Stimulated activated CD4-positive, alpha-beta T cell treated with anti-CD3 and anti-CD28 coated beads, Interleukin-1b, Interleukin-23, amount 100 ng/mL, for 24 hours (primary cell): ENCODE data around the gene ASH1L.
"Not testable (repeated sequence)": the region's sequence is repeated elsewhere in the genome, so short reads cannot be mapped to it uniquely, and the experiment has no call there.

Source experiments
- DNase-seq, 4 experiments: peaks; one replicate each; pipeline ENCODE4 v3.0.0-alpha.2; 2020; ENCODE audit warnings: low read depth in 4 of 4, low spot score in 1 of 4

ASH1L gene, protein sequence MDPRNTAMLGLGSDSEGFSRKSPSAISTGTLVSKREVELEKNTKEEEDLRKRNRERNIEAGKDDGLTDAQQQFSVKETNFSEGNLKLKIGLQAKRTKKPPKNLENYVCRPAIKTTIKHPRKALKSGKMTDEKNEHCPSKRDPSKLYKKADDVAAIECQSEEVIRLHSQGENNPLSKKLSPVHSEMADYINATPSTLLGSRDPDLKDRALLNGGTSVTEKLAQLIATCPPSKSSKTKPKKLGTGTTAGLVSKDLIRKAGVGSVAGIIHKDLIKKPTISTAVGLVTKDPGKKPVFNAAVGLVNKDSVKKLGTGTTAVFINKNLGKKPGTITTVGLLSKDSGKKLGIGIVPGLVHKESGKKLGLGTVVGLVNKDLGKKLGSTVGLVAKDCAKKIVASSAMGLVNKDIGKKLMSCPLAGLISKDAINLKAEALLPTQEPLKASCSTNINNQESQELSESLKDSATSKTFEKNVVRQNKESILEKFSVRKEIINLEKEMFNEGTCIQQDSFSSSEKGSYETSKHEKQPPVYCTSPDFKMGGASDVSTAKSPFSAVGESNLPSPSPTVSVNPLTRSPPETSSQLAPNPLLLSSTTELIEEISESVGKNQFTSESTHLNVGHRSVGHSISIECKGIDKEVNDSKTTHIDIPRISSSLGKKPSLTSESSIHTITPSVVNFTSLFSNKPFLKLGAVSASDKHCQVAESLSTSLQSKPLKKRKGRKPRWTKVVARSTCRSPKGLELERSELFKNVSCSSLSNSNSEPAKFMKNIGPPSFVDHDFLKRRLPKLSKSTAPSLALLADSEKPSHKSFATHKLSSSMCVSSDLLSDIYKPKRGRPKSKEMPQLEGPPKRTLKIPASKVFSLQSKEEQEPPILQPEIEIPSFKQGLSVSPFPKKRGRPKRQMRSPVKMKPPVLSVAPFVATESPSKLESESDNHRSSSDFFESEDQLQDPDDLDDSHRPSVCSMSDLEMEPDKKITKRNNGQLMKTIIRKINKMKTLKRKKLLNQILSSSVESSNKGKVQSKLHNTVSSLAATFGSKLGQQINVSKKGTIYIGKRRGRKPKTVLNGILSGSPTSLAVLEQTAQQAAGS (N-terminal part only)

GRCh38 chr1:155562581-155563376, at the start of gene ASH1L:
TSS of gene ASH1L (minus strand) at chr1:155562803. CDS start at chr1:155521519, 41,284 bp downstream.
- DNase-seq, result peak; percentile 76 to 94 (median 87)

DNA sequence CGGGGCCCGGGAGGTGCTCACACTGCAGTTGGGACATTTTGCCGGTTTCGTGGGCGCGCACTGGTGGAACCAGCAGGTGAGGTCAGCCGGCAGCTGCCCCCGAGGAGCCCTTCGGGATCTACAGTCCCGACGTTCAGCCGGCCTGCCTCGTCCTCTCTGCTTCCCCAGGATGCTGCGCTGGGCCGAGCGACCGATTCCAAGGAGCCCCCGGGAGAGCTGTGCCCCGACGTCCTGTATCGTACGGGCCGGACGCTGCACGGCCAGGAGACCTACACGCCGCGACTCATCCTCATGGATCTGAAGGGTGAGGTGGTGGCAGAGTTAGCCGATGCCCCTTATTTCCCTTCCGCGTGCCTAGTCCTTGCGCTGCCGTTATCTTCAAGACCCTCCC, 47.6 kb upstream of the ASH1L start:
- DNase-seq, result not testable (repeated sequence)

DNA sequence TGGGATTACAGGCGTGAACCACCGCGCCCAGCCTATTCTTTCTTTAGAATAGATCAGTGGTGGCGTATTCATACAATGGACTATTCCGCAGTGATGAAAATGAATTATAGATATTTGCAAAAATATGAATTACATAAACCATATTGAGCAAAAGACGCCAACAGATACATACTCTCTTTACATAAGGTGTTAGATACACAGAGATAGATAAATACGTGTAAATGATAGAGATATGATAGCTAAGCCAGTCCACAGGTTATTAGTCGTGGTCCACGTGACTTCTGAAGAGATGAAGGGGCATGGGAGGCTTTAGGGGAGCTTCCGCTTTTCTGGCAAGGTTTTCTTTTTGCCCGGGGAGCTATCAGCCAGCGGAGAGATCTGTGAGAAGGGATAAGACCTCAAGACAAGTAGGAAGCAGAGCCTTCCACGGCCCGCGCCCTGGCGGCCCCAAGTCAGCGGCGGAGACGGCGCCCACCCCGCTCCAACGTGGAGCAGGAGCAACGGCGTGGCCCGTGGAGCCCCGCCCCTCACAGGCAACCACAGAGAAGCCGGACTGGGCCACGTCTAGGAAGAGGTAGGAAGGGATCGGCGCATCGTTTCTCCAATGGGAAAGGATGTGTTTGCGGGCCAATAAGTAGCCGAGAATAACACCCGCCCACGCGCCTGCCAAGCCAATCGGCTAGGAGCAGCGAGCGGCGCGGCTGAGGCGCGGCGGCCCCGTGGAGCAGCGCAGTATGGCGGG, 47.1 kb upstream of the ASH1L start, which contains the start of gene MSTO1:
Gene MSTO1 (plus strand): TSS at position 704 of the 742 bp plus-strand sequence. CDS start 31 bp downstream, at position 735.
- DNase-seq, result peak; percentile 97 to 99 (median 98)

- no peak for DNase-seq
These were observed 46.3 kb upstream of the ASH1L start for GRCh38 chr1:155608888-155609225.

GRCh38 chr1:155607708-155608107, 45.1 kb upstream of the ASH1L start:
- no peak for DNase-seq

- DNase-seq, result not testable (repeated sequence)
These were observed 37.4 kb upstream of the ASH1L start for GRCh38 chr1:155599828-155600572.

DNA sequence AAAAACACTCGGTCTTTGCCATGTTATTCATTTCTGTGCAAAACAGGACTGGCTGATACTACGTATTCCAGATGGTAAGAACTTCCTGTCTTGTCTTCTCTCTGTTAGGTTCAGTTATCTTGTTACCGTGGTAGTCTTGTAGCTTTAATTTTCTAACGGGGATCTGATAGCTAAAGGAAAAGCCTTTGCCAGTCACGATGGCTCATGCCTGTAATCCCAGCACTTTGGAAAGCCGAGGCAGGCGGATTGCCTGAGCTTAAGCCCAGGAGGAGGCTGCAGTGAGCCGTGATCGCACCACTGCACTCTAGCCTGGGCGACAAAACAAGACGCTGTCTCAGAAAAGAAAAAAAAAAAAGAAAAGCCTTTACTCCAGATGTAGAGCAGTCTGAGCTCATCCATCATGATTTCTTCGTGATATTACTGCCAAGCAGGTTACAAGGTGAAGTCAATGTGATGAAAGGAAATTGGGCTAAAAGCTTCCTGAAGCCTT, 36.3 kb upstream of the ASH1L start:
- DNase-seq, result no peak

DNA sequence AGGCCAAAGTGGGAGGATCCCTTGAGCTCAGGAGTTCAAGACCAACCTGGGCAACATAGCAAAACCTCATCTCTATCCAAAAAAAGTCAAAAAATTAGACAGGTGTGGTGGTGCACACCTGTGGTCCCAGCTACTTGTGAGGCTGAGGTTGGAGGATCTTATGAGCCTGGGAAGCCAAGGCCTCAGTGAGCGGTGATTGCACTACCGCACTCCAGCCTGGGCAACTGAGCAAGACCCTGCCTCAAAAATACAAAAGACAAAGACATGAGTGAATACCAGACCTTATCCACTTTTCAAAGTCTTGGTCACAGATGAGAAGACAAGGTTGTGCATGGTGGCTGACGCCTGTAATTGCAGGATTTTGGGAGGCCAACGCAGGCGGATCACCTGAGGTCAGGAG, 34.3 kb upstream of the ASH1L start:
- DNase-seq, result no peak

DNA sequence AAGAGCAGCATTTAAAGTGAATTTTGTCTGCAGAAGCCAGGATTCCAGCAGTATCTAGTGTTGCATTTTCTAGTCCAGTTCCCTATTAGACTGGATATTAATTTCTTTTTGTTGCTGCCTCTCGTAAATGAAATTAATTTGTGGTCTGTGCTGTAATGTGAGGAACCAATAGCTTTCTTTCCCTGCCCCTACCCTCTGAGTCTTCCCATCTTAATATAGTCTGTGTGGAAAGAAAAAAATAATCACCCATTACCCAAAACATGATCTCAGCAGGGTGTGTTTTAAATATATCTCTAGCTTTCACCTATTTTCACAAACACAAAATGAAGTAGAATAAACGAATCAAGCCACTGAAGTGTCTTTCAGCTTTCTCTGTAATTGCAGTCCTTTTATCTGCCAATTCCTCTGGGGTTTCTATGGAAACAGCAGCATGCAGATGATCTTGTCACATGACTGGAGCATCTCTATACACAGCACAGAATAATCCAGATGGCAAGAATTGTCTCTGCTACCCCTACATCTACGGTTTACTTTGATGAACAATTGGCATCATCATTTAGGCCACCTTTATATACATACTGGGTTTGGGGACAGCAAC, 33.4 kb upstream of the ASH1L start:
- DNase-seq, result not testable (repeated sequence)

- no peak for DNase-seq
These were observed 29.2 kb upstream of the ASH1L start for GRCh38 chr1:155591770-155592169.

DNA sequence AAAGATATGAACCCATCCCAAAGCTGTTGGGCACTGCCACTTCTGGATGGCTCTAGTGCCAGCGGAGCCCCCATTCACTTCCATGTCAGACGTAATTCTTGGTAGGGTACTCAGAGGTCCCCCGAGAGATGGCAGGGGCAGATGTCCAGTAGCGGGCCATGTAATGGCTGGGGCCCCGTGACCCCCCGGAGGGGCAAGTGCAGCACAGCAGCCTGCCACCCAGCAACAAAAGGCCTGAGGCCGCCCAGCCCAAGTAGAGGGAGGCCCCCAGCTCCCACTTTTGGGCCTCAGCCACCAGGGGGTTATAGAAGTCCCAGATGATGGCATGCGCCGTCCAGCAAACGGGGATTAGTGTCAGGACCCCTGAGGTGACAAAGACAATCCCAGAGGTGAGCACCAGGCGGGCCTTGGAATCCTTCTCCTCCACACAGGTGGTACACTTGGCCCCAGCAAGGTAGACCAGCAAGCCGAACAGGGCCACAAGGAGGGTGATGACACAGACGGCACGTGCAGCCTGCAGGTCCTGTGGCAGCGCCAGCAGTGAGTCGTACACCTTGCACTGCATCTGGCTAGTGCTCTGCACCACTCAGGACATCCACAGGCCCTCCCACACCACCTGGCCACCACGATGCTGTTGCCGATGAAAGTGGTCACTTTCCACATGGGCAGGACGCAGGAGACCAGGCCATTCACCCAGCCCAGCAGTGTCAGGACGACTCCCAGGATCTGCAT, 28.1 kb upstream of the ASH1L start:
- DNase-seq, result not testable (repeated sequence)

DNA sequence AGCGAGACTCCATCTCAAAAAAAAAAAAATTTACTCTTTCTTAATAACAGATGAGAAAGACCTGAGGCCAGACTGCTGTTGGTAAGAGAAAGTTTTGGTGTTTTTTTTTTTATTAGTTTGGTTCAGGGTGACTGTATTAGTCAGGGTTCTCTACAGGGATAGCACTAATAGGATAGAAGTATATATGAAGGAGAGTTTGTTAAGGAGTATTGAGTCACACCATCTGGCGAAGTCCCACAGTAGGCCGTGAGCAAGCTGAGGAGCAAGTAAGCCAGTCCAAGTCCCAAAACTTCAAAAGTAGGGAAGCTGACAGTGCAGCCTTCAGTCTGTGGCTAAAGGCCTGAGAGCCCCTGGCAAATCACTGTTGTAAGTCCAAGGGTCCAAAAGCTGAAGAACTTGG, 26.7 kb upstream of the ASH1L start:
- not testable (repeated sequence) for DNase-seq

DNA sequence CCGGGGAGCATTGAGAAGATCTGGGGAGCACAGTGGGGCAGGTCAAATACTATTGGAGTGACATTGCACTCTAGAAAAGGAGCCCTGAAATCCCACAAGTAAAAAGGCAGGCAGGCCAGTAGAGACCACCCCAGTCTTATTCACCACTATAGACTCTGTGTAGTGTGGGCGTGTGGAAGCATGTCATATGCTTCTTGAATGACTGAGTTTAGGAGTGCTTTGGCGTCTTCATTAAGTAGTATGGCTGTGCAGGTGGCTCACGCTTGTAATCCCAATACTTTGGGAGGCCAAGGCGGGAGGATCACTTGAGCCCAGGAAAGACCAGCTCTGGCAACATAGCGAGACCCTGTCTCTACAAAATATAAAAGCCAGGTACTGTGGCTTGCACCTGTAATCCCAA, 21.2 kb upstream of the ASH1L start:
- not testable (repeated sequence) for DNase-seq

GRCh38 chr1:155575608-155576007, 13.0 kb upstream of the ASH1L start:
- DNase-seq, result not testable (repeated sequence)

DNA sequence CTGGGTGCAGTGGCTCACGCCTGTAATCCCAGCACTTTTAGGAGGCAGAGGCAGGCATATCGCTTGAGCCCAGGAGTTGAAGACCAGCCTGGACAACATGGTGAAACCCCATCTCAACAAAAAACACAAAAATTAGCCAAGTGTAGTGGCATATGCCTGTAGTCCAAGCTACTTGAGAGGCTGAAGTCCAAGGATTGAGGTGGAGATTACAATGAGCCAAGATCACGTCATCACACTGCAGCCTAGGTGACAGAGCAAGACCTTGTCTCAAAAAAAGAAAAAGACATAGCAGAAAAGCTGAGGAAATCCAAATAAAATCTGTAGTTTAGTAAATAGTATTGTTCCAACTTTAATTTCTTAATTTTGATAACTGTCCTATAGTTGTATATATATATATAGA, 11.5 kb upstream of the ASH1L start:
- no peak for DNase-seq

GRCh38 chr1:155570593-155570990, 8.0 kb upstream of the ASH1L start:
- DNase-seq, result no peak

DNA sequence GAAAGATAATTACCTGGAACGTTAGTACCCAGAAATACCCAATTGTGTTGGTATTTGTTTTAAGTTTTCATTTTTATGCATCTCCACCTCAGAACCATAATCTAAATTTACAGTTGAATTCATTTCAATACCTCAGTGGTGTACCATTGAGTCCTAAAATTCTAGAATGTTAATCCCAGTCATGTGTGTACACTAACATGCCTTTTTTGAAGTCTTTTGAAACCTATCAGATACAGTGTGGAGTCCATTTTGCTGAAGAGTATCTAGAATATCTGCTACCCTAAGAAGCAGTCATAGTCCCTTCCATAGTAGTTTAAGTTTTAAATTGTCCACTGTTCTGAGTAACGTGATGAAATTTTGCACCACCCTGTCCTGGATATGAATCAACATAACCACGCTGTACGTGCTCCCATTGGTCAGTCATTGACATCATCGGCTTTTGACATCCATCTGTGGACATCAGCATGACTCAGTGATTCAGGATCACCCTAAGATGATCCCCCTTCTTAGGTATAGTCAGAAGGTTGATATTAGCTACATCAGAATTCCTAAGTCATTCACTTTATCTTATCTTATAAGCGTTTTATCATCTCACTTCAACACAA, 7.5 kb upstream of the ASH1L start:
- DNase-seq, result no peak
